Mucosa of rectum (tissue), 2 donors: ENCODE results near the gene POU2AF3.
"Not testable (repeated sequence)": the region's sequence is repeated elsewhere in the genome, so short reads cannot be mapped to it uniquely, and the experiment has no call there.

Experiments used
- H3K27ac ChIP-seq, 2 donors: one replicate each; pipeline ENCODE4 v1.7.0; 2013; ENCODE audit warnings: inconsistent platforms in 2 of 2, low read depth in 2 of 2, low read length in 2 of 2
- H3K27me3 ChIP-seq, 2 donors: one replicate each; pipeline ENCODE4 v1.7.0; 2013; ENCODE audit warnings: low read length in 2 of 2; ENCODE audit not compliant: control insufficient read depth in 2 of 2, insufficient read depth in 2 of 2
- H3K36me3 ChIP-seq, 2 donors: one replicate each; pipeline ENCODE4 v1.7.0; 2013; ENCODE audit warnings: low read length in 2 of 2; ENCODE audit not compliant: control insufficient read depth in 2 of 2, insufficient read depth in 2 of 2
- H3K4me1 ChIP-seq, 2 donors: one replicate each; pipeline ENCODE4 v1.7.0; 2013; ENCODE audit warnings: low read length in 2 of 2, mild to moderate bottlenecking in 1 of 2; ENCODE audit not compliant: control insufficient read depth in 2 of 2, insufficient read depth in 2 of 2
- H3K4me3 ChIP-seq, 2 donors: one replicate each; pipeline ENCODE4 v1.7.0; 2013; ENCODE audit warnings: low read length in 2 of 2
- H3K9ac ChIP-seq, 2 donors: one replicate each; pipeline ENCODE4 v1.7.0; 2013; ENCODE audit warnings: low read length in 2 of 2, low read depth in 1 of 2, mild to moderate bottlenecking in 1 of 2
- H3K9me3 ChIP-seq, 2 donors: one replicate each; pipeline ENCODE4 v1.7.0; 2013; ENCODE audit warnings: low read length in 2 of 2; ENCODE audit not compliant: control insufficient read depth in 2 of 2
- donor health status: healthy.
- donor health status: Normal muscosa, but diverticular disease.

Gene POU2AF3

GRCh38 chr11:111307472-111308108 is 9.2 kb downstream of the POU2AF3 start:
- Histone ChIP-seq H3K27ac (peak overlapping the region; percentile 53 to 64), H3K9ac (no peak overlapping the region), H3K36me3 (no peaks in the 10 kb centered on the region), H3K9me3 (no peaks in the 10 kb centered on the region), H3K27me3 (no peaks in the 10 kb centered on the region), H3K4me1 (peaks cover 17 to 26% of the 10 kb centered on the region in 2 donors), H3K4me3 (no peak overlapping the region)

- peak overlapping the region in 1 of 2 donors; percentile 13 for H3K4me3 ChIP-seq
- no peaks in the 10 kb centered on the region for H3K9me3 ChIP-seq
- no peaks in the 10 kb centered on the region for H3K27me3 ChIP-seq
- H3K9ac ChIP-seq, result no peak overlapping the region
- H3K4me1 ChIP-seq, result peaks cover 11 to 23% of the 10 kb centered on the region in 2 donors
- no peaks in the 10 kb centered on the region for H3K36me3 ChIP-seq
- H3K27ac ChIP-seq, result peak overlapping the region; percentile 53 to 64
These were observed 9.8 kb downstream of the POU2AF3 start for GRCh38 chr11:111308140-111308539.

DNA sequence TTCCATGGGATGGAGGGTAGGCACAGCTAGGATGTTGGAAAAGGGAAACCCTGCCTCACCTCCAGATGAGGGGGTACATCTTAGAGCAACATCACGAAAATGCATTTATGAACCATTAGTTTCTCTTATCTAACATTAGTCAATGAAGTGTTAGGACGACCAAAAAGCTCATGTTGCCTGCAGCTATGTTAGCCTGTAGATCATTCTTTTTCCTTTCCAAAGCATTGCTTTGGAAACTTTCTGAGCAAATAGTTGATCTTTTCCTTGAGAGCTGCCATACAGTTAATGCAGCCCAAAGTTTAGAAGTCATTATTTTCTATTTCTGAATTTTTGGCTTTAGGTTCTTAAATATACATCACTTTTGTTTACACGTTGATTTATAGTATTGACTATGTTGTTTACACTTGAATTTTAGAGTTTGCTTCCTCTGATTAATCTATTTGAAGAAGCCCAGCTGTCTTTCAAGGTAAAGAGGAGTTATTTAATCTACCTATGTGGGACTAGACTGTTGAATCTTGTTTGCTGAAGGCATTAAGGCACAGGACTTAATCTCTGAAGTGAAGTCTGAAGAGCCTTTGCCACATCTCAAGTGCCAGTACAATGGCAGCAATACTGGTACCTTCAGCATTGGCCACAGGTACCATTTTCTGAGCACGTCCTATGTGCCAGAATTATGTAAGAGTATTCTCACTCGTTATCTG is 11.0 kb downstream of the POU2AF3 start:
- H3K4me1 ChIP-seq, result peaks cover 11 to 21% of the 10 kb centered on the region in 2 donors
- H3K36me3 ChIP-seq, result no peaks in the 10 kb centered on the region
- no peaks in the 10 kb centered on the region for H3K27me3 ChIP-seq
- no peak overlapping the region for H3K4me3 ChIP-seq
- no peak overlapping the region for H3K9ac ChIP-seq
- H3K27ac ChIP-seq, result peak overlapping the region; percentile 36 to 52
- H3K9me3 ChIP-seq, result no peaks in the 10 kb centered on the region

DNA sequence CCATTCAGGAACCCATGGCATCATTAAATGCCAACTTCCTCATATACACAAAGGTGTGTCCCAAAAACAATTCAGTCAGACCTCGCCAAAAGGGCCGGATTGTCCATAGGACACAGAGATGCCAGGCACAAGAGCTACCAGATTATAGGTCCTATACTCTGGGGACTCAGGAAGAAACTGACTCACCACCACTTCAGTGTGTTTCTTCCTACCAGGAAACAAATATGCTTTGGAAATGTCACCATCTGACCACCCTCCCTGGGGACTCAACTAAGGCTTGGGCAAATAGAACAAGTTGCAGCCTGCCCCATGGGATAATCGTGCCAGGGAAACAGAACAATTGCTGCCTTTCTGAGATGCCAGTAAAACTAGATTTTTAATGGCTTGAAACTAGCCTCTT is 11.7 kb downstream of the POU2AF3 start:
- Histone ChIP-seq H3K27me3 (no peaks in the 10 kb centered on the region), H3K4me3 (no peak overlapping the region), H3K9ac (no peak overlapping the region), H3K4me1 (peaks cover 11 to 21% of the 10 kb centered on the region in 2 donors), H3K36me3 (no peaks in the 10 kb centered on the region), H3K9me3 (no peaks in the 10 kb centered on the region), H3K27ac (peak overlapping the region; percentile 36 to 52)

- Histone ChIP-seq H3K4me3 (no peak overlapping the region), H3K9ac (no peak overlapping the region), H3K9me3 (no peaks in the 10 kb centered on the region), H3K27me3 (no peaks in the 10 kb centered on the region), H3K27ac (no peak overlapping the region), H3K4me1 (peaks cover 11 to 21% of the 10 kb centered on the region in 2 donors), H3K36me3 (no peaks in the 10 kb centered on the region)
These were observed 12.4 kb downstream of the POU2AF3 start for GRCh38 chr11:111310723-111311122.

GRCh38 chr11:111312076-111312475 is 13.7 kb downstream of the POU2AF3 start:
- no peaks in the 10 kb centered on the region for H3K9me3 ChIP-seq
- H3K36me3 ChIP-seq, result no peaks in the 10 kb centered on the region
- H3K27ac ChIP-seq, result no peak overlapping the region
- H3K4me3 ChIP-seq, result no peak overlapping the region
- H3K9ac ChIP-seq, result no peak overlapping the region
- no peaks in the 10 kb centered on the region for H3K27me3 ChIP-seq
- peaks cover 11 to 21% of the 10 kb centered on the region in 2 donors for H3K4me1 ChIP-seq

DNA sequence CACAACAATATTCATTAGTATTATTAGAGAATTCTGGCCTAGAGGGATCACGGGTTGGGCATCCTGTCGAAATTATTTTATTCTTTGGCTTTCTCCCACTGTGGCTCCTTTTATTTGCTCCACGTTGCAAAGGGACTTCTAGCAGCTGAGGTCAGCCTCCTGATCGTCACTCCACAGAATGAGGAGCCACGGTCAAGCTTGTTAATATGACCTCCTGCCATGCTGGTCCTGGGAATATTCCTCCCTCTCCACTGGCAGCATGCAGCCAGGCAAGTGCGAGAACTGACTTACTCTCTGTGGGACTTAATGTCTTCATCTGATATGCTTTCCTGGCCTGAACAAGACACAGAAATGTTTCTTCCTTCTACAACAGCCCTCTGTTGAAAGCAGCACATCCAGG is 20.9 kb downstream of the POU2AF3 start:
- Histone ChIP-seq H3K9me3 (no peaks in the 10 kb centered on the region), H3K4me3 (no peak overlapping the region), H3K27me3 (no peaks in the 10 kb centered on the region), H3K36me3 (no peaks in the 10 kb centered on the region), H3K9ac (no peak overlapping the region), H3K4me1 (no peaks in the 10 kb centered on the region), H3K27ac (no peak overlapping the region)

DNA sequence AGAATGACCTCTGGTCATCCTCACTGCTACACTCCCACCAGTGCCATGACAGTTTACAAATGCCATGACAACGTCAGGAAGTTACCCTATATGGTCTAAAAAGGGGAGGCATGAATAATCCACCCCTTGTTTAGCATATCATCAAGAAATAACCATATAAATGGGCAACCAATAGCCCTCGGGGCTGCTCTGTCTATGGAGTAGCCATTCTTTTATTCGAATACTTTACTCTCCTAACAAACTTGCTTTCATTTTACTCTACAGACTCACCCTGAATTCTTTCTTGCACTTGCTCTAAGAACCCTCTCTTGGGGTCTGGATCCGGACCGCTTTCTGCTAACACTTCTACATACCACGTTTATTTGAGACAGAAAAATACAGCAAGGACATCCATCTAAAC is 21.9 kb downstream of the POU2AF3 start:
- not testable (repeated sequence) for H3K9me3 ChIP-seq, H3K27ac ChIP-seq, H3K27me3 ChIP-seq, H3K36me3 ChIP-seq, H3K4me1 ChIP-seq, H3K9ac ChIP-seq, H3K4me3 ChIP-seq

DNA sequence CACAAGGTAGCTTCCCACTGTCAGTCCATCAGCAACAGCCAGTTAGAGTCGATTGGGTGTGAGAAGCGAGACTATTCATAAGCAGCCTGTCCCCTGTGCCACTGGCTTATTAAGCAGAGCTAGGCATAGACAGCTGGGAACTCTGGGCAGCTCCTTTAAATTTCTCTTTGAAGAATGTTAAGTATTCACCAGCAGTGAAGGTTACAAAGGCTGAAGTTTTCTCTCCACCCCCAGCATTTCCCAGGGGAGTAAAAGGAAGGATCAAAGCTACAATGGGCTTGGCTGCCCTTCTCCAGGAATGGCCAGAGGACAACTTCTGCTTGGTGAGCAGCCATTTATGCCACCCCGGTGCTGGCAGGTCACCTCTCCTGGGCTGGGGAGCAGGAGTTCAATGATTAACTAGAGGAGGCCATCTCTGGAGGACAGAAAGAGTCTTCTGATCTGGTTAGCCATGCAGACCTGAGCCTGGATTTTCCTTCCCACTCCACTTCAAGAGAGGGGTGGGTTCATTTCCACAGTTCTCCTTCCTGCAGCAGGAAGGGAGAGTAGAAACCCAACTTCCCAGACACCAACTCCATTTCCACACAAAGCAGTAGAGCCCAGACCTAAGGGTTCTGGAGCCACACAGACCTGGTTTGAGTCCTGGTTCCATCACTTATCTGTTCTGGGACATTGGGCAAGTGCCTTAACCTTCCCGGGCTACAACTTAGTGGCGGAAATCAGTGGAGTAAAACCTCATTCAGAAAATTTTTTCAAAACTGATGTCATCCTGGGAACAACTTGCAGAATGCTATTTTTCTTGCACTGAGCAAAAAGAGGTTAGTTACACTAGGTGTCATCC is 22.6 kb downstream of the POU2AF3 start:
- H3K9me3 ChIP-seq, result no peaks in the 10 kb centered on the region
- H3K27ac ChIP-seq, result no peak overlapping the region

GRCh38 chr11:111322534-111322933 is 24.2 kb downstream of the POU2AF3 start:
- Histone ChIP-seq H3K9ac (no peak overlapping the region), H3K4me1 (no peaks in the 10 kb centered on the region), H3K36me3 (no peaks in the 10 kb centered on the region), H3K27ac (no peak overlapping the region), H3K4me3 (no peak overlapping the region), H3K9me3 (no peaks in the 10 kb centered on the region), H3K27me3 (no peaks in the 10 kb centered on the region)

More for the DNA sequence above, 22.6 kb downstream of the POU2AF3 start:
- Histone ChIP-seq H3K36me3 (no peaks in the 10 kb centered on the region), H3K9ac (no peak overlapping the region), H3K4me3 (no peak overlapping the region), H3K4me1 (no peaks in the 10 kb centered on the region), H3K27me3 (no peaks in the 10 kb centered on the region)
